Vagina (tissue), 2 donors: ENCODE data around the gene CCDC12.

Experiments used
- CTCF ChIP-seq, 3 experiments: fragments of 450-650 bp in 2 of 3; fragments of 200-600 bp in 1 of 3; sonication (generic) in 1 of 3; IDR thresholded peaks; one replicate each; pipeline ENCODE4 v1.5.1; 2017 to 2019; ENCODE audit warnings: antibody characterized with exemption in 3 of 3, mild to moderate bottlenecking in 2 of 3, moderate library complexity in 2 of 3
- POLR2A ChIP-seq, 2 donors: fragments of 450-650 bp; IDR thresholded peaks; one replicate each; pipeline ENCODE4 v1.6.1; 2017; ENCODE audit warnings: antibody characterized with exemption in 2 of 2, mild to moderate bottlenecking in 2 of 2, moderate library complexity in 2 of 2
- POLR2AphosphoS5 ChIP-seq, 2 donors: sonication (generic); formaldehyde crosslinking; IDR thresholded peaks; one replicate each; pipeline ENCODE4 v1.9.0; 2017; ENCODE audit warnings: antibody characterized with exemption in 2 of 2, mild to moderate bottlenecking in 2 of 2, low read depth in 1 of 2; ENCODE audit not compliant: insufficient read depth in 1 of 2

DNA sequence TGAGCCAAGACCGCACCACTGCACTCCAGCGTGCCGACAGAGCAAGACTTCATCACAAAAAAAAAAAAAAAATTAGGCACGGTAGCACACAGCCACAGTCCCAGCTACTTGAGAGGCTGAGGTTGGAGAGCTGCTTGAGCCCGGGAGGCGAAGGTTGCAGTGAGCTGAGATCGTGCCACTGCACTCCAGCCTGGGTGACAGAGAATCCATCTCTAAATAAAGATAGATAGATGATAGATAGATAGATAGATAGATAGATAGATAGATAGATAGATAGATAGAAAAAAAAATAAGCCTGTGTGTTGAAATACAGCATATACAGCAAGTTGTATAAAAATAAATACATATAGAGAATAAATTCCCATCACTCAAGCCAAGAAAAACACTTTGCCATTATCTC is 61.7 kb downstream of the CCDC12 start:
- TF ChIP-seq CTCF (IDR thresholded peaks at IDR 0.05) (no peak), POLR2AphosphoS5 (IDR thresholded peaks at IDR 0.05; ENCODE audit: insufficient read depth in 1 of 2, low read depth in 1 of 2) (no peak), POLR2A (IDR thresholded peaks at IDR 0.05) (no peak)
